Hepatocyte (in vitro differentiated cells): ENCODE data around the gene RBM47. TPM values are rescaled to one million over a fixed set of nuclear protein-coding genes. Genes with fewer than 3 reads are reported as not detected.

Experiments
- DNase-seq: peaks from one replicate; pipeline ENCODE4 v3.0.0-alpha.2; 2016; ENCODE audit warnings: low spot score
- H2AFZ ChIP-seq: fragments of 200-600 bp; sonication (generic); 2 replicates; pipeline ENCODE4 v1.6.0; 2016; ENCODE audit warnings: antibody characterized with exemption, mild to moderate bottlenecking
- H3K27ac ChIP-seq: fragments of 200-600 bp; sonication (generic); 2 replicates; pipeline ENCODE4 v1.5.1; 2016; ENCODE audit warnings: mild to moderate bottlenecking
- H3K27me3 ChIP-seq: fragments of 200-600 bp; sonication (generic); 2 replicates; pipeline ENCODE4 v1.6.1; 2016
- H3K36me3 ChIP-seq: fragments of 200-600 bp; sonication (generic); replicated peaks from 2 replicates; pipeline ENCODE4 v1.5.1; 2016; ENCODE audit warnings: low read depth; ENCODE audit not compliant: insufficient read depth
- H3K4me1 ChIP-seq: fragments of 200-600 bp; sonication (generic); 2 replicates; pipeline ENCODE4 v1.5.1; 2016; ENCODE audit warnings: mild to moderate bottlenecking, moderate library complexity; ENCODE audit not compliant: insufficient read depth
- H3K4me2 ChIP-seq: fragments of 200-600 bp; sonication (generic); 2 replicates; pipeline ENCODE4 v1.6.0; 2016
- H3K4me3 ChIP-seq: fragments of 200-600 bp; sonication (generic); 2 replicates; pipeline ENCODE4 v1.5.1; 2016; ENCODE audit warnings: mild to moderate bottlenecking
- H3K79me2 ChIP-seq: fragments of 200-600 bp; sonication (generic); 2 replicates; pipeline ENCODE4 v1.6.0; 2017; ENCODE audit warnings: mild to moderate bottlenecking
- H3K9me2 ChIP-seq: fragments of 200-600 bp; sonication (generic); replicated peaks from 2 replicates; pipeline ENCODE4 v1.6.0; 2017; ENCODE audit warnings: mild to moderate bottlenecking; ENCODE audit not compliant: insufficient read depth
- H3K9me3 ChIP-seq: fragments of 200-600 bp; sonication (generic); 2 replicates; pipeline ENCODE4 v1.5.1; 2016; ENCODE audit warnings: low read depth, mild to moderate bottlenecking
- H4K20me1 ChIP-seq: fragments of 200-600 bp; sonication (generic); 2 replicates; pipeline ENCODE4 v1.6.0; 2016; ENCODE audit warnings: mild to moderate bottlenecking; ENCODE audit not compliant: insufficient read depth, poor library complexity, severe bottlenecking
- EZH2 ChIP-seq: fragments of 200-600 bp; sonication (generic); IDR thresholded peaks from 2 replicates; pipeline ENCODE4 v1.6.1; 2016; ENCODE audit warnings: antibody characterized with exemption, mild to moderate bottlenecking, borderline replicate concordance
- EZH2phosphoT487 ChIP-seq: fragments of 200-600 bp; sonication (generic); IDR thresholded peaks from one replicate; pipeline ENCODE4 v1.6.1; 2018; ENCODE audit warnings: antibody characterized with exemption, mild to moderate bottlenecking, low read depth, moderate library complexity; ENCODE audit not compliant: unreplicated experiment, severe bottlenecking
- WGBS: methylation state at CpG from one replicate; pipeline ENCODE4 v1.1.6; 2016; ENCODE audit warnings: low lambda C conversion rate; ENCODE audit errors: missing lambda C conversion rate; 5-methylcytosine and 5-hydroxymethylcytosine counted together
- polyA plus RNA-seq: library from polyadenylated mRNA; unstranded; fragments of >200 nt; fragmentation: Nextera tagmentation; extraction: Ambion mirVana; gene quantifications from 2 replicates; pipeline ENCODE4 v1.2.1, GENCODE V29; 2016
- total RNA-seq: library from RNA; depleted of rRNA; stranded (reverse); fragments of >200 nt; gene quantifications from 2 replicates; pipeline ENCODE4 v1.2.3, GENCODE V29; 2014
- TF ChIP-seq, protein P1 (sequence below): fragments of 200-600 bp; sonication (generic); IDR thresholded peaks from 2 replicates; pipeline ENCODE4 v1.5.1; 2016; ENCODE audit warnings: antibody characterized with exemption, mild to moderate bottlenecking; ENCODE audit not compliant: poor library complexity

RBM47 gene
- total and polyA plus RNA-seq, 2 experiments from 2014 or later: 49.8 to 137 TPM

DNA sequence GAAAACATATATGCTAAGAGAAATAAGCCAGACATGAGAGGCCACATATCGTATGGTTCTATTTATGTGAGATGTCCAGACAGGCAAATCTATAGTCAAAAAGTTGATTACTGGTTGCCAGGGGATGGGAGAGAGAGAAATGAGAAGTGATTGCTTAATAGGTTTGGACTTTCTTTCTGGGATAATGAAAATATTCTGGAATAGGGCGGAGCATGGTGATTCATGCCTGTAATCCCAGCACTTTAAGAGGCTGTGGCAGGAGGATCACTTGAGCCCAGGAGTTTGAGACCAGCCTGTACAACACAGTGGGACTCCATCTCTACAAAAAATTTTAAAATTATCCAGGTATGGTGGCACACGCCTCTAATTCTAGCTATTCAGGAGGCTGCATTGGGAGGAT lies 22.4 kb downstream of the RBM47 start:
- Histone ChIP-seq H3K9me2 (no peaks in the 10 kb centered on the region), H3K79me2 (peaks cover 47% of the 10 kb centered on the region), H3K36me3 (no peaks in the 10 kb centered on the region), H3K4me2 (no peak overlapping the region), H3K27me3 (no peaks in the 10 kb centered on the region), H3K4me3 (no peak overlapping the region), H2AFZ (no peak overlapping the region), H3K4me1 (no peaks in the 10 kb centered on the region), H4K20me1 (no peaks in the 10 kb centered on the region), H3K27ac (no peak overlapping the region), H3K9me3 (no peaks in the 10 kb centered on the region)
- TF ChIP-seq, protein P1, sequence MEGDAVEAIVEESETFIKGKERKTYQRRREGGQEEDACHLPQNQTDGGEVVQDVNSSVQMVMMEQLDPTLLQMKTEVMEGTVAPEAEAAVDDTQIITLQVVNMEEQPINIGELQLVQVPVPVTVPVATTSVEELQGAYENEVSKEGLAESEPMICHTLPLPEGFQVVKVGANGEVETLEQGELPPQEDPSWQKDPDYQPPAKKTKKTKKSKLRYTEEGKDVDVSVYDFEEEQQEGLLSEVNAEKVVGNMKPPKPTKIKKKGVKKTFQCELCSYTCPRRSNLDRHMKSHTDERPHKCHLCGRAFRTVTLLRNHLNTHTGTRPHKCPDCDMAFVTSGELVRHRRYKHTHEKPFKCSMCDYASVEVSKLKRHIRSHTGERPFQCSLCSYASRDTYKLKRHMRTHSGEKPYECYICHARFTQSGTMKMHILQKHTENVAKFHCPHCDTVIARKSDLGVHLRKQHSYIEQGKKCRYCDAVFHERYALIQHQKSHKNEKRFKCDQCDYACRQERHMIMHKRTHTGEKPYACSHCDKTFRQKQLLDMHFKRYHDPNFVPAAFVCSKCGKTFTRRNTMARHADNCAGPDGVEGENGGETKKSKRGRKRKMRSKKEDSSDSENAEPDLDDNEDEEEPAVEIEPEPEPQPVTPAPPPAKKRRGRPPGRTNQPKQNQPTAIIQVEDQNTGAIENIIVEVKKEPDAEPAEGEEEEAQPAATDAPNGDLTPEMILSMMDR: no peak
- TF ChIP-seq EZH2phosphoT487: no peak
- TF ChIP-seq EZH2: no peak
- 98% methylated on average over 3 of the region's 3 CpGs for WGBS
- no peak for DNase-seq

DNA sequence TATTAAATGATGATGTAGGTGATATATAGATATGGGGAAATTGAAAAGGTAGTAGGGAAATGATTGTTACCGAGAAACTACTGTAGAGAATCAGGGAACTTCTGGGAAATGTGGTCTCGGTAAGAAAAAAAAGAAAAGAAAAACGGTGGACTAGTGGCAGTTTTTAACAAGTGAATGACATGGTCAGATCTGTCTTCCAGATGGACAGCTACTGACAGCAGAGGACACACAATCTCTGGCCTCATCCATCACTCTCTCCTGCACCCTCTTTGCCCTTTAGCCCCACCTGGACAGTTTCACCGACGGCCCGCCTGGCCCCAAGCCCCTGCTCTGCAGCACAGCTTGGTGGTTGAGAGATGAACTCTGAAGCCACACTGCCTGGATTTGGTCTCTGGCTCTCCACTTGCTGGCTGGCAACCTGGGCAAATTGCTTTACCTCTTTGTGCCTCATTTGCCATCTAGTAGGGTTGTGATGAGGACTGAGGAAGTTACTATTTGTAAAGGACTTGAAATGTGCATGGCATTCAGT lies 23.4 kb downstream of the RBM47 start:
- no peak for DNase-seq
- no peaks in the 10 kb centered on the region for H3K9me3 ChIP-seq
- no peak overlapping the region for H3K4me3 ChIP-seq
- no peak for TF ChIP-seq EZH2
- TF ChIP-seq, protein P1: no peak
- H2AFZ ChIP-seq: no peak overlapping the region
- peaks cover 46% of the 10 kb centered on the region for H3K79me2 ChIP-seq
- H3K4me2 ChIP-seq: no peak overlapping the region
- no peaks in the 10 kb centered on the region for H4K20me1 ChIP-seq
- H3K27me3 ChIP-seq: no peaks in the 10 kb centered on the region
- no peak overlapping the region for H3K27ac ChIP-seq
- no peaks in the 10 kb centered on the region for H3K9me2 ChIP-seq
- WGBS: 84% methylated on average over 6 of the region's 6 CpGs
- H3K36me3 ChIP-seq: no peaks in the 10 kb centered on the region
- no peaks in the 10 kb centered on the region for H3K4me1 ChIP-seq

DNA sequence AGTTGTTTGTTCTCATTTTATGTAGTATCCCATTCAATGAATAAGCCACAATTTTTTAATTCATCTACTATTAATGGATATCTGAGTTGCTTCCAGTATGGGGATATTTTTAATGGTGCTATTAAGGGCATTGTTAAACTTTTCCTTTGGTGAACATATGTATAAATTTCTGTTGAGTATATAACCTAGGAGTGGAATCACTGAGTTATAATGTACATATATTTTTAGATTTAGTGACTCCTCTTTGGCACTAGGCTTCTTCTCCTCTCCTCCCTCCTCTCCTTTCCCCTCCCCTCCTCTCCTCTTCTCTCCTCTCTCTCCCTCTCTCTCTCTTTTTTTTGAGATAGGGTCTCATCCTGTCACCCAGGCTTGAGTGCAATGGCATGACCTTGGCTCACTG lies 26.4 kb downstream of the RBM47 start:
- H4K20me1 ChIP-seq: no peaks in the 10 kb centered on the region
- H3K9me2 ChIP-seq: no peaks in the 10 kb centered on the region
- no peaks in the 10 kb centered on the region for H3K36me3 ChIP-seq
- H3K27ac ChIP-seq: no peak overlapping the region
- no peak for DNase-seq
- H3K4me2 ChIP-seq: no peak overlapping the region
- H3K4me3 ChIP-seq: no peak overlapping the region
- no peak overlapping the region for H2AFZ ChIP-seq
- H3K4me1 ChIP-seq: no peaks in the 10 kb centered on the region
- H3K79me2 ChIP-seq: peaks cover 47% of the 10 kb centered on the region
- H3K27me3 ChIP-seq: no peaks in the 10 kb centered on the region
- TF ChIP-seq EZH2phosphoT487: no peak
- TF ChIP-seq EZH2: no peak
- TF ChIP-seq, protein P1: no peak
- H3K9me3 ChIP-seq: no peaks in the 10 kb centered on the region

DNA sequence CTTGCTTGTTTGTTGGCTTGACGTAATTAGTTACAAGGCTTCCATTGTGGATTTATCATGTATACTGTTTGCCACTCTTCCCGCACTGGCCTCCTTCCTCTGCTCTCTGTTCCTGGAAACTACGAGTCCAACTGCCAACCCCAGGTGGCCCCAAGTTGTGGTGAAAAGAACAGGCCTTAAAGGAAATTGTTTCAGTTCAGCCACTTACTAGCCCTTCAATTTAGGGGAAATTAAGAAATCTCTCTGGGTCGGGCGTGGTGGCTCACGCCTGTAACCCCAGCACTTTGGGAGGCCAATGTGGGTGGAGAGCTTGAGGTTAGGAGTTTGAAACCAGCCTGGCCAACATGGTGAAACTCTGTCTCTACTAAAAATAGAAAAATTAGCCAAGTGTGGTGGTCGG lies 28.0 kb downstream of the RBM47 start:
- Histone ChIP-seq H3K27ac (no peak overlapping the region), H2AFZ (no peak overlapping the region), H4K20me1 (no peaks in the 10 kb centered on the region), H3K4me1 (no peaks in the 10 kb centered on the region), H3K9me2 (no peaks in the 10 kb centered on the region), H3K4me3 (no peak overlapping the region), H3K27me3 (no peaks in the 10 kb centered on the region), H3K79me2 (peaks cover 50% of the 10 kb centered on the region), H3K4me2 (no peak overlapping the region), H3K9me3 (no peaks in the 10 kb centered on the region), H3K36me3 (no peaks in the 10 kb centered on the region)
- TF ChIP-seq EZH2 (no peak), EZH2phosphoT487 (no peak)
- TF ChIP-seq, protein P1: no peak
- DNase-seq: no peak
- 94% methylated on average over 7 of the region's 7 CpGs for WGBS
